HepG2 (cell line): ENCODE data around the gene SMCO1. TPM values are rescaled to one million over a fixed set of nuclear protein-coding genes. Genes with fewer than 3 reads are reported as not detected.

ENCODE experiments used
- BORCS8-MEF2B ChIP-seq: sonication (generic); formaldehyde crosslinking; IDR thresholded peaks from 2 replicates; pipeline ENCODE4 v1.8.0; 2022; ENCODE audit warnings: mild to moderate bottlenecking, missing genetic modification reagents
- CHCHD3 ChIP-seq: sonication (generic); formaldehyde crosslinking; IDR thresholded peaks from 2 replicates; pipeline ENCODE4 v1.8.0; 2022; ENCODE audit warnings: mild to moderate bottlenecking, missing genetic modification reagents, moderate library complexity
- DNMT3B ChIP-seq: conservative IDR thresholded peaks from 2 replicates; pipeline ENCODE4 v1.6.1; 2016; ENCODE audit warnings: missing biosample characterization, control low read depth
- FOXA1 ChIP-seq, 2 experiments: fragments of 450-650 bp in 1 of 2; sonication (generic) in 1 of 2; formaldehyde crosslinking in 1 of 2; IDR thresholded peaks; 2 replicates each; pipeline versions ENCODE4 v1.4.0 to v1.6.1; 2016 to 2020; ENCODE audit warnings: missing genetic modification reagents in 1 of 2
- HNRNPK ChIP-seq: fragments of 200-400 bp; formaldehyde crosslinking; IDR thresholded peaks from 2 replicates; pipeline ENCODE4 v1.6.1; 2018; ENCODE audit warnings: low read length, low read depth, moderate library complexity, mild to moderate bottlenecking; ENCODE audit not compliant: poor library complexity, severe bottlenecking
- IKZF1 ChIP-seq: fragments of 450-650 bp; IDR thresholded peaks from 2 replicates; pipeline ENCODE4 v1.7.1; 2016
- MIER3 ChIP-seq: IDR thresholded peaks from 2 replicates; pipeline ENCODE4 v1.6.1; 2016; ENCODE audit warnings: missing compliant biosample characterization, borderline replicate concordance
- NR2F2 ChIP-seq: IDR thresholded peaks from 2 replicates; pipeline ENCODE4 v1.6.1; 2012; ENCODE audit warnings: low read depth, inconsistent platforms, borderline replicate concordance
- PITX1 ChIP-seq: sonication (generic); formaldehyde crosslinking; IDR thresholded peaks from 2 replicates; pipeline ENCODE4 v1.5.1; 2020; ENCODE audit warnings: mild to moderate bottlenecking, missing genetic modification reagents
- SNRNP70 ChIP-seq: fragments of 200-400 bp; formaldehyde crosslinking; IDR thresholded peaks from 2 replicates; pipeline ENCODE4 v1.6.1; 2017; ENCODE audit warnings: mild to moderate bottlenecking, low read depth, low read length, moderate library complexity
- SRY ChIP-seq: sonication (generic); formaldehyde crosslinking; IDR thresholded peaks from 2 replicates; pipeline ENCODE4 v1.8.0; 2022; ENCODE audit warnings: mild to moderate bottlenecking, missing genetic modification reagents
- TRIM24 ChIP-seq: sonication (generic); formaldehyde crosslinking; IDR thresholded peaks from 2 replicates; pipeline ENCODE4 v1.8.0; 2022; ENCODE audit warnings: mild to moderate bottlenecking, missing genetic modification reagents
- ZBTB38 ChIP-seq: sonication (generic); formaldehyde crosslinking; IDR thresholded peaks from 2 replicates; pipeline ENCODE4 v1.5.1; 2020; ENCODE audit warnings: mild to moderate bottlenecking, missing genetic modification reagents
- ZC3H4 ChIP-seq: sonication (generic); formaldehyde crosslinking; IDR thresholded peaks from 2 replicates; pipeline ENCODE4 v1.4.0; 2020; ENCODE audit warnings: missing genetic modification reagents, borderline replicate concordance
- ZNF263 ChIP-seq: sonication (generic); formaldehyde crosslinking; IDR thresholded peaks from 2 replicates; pipeline ENCODE4 v1.4.0; 2020; ENCODE audit warnings: missing genetic modification reagents
- ZNF562 ChIP-seq: sonication (generic); formaldehyde crosslinking; IDR thresholded peaks from 2 replicates; pipeline ENCODE4 v1.8.0; 2022; ENCODE audit warnings: missing genetic modification reagents, borderline replicate concordance
- ZNF570 ChIP-seq: sonication (generic); formaldehyde crosslinking; IDR thresholded peaks from 2 replicates; pipeline ENCODE4 v1.4.0; 2020; ENCODE audit warnings: mild to moderate bottlenecking, missing genetic modification reagents, borderline replicate concordance
- ZNF589 ChIP-seq: sonication (generic); formaldehyde crosslinking; conservative IDR thresholded peaks from 2 replicates; pipeline ENCODE4 v1.8.0; 2022; ENCODE audit warnings: mild to moderate bottlenecking, moderate library complexity, missing genetic modification reagents
- ZNF605 ChIP-seq: sonication (generic); formaldehyde crosslinking; IDR thresholded peaks from 2 replicates; pipeline ENCODE4 v1.8.0; 2022; ENCODE audit warnings: mild to moderate bottlenecking, missing genetic modification reagents
- ZNF674 ChIP-seq: sonication (generic); formaldehyde crosslinking; IDR thresholded peaks from 2 replicates; pipeline ENCODE4 v1.5.0; 2020; ENCODE audit warnings: low read depth, mild to moderate bottlenecking, missing genetic modification reagents
- ZNF7 ChIP-seq: IDR thresholded peaks from 2 replicates; pipeline ENCODE4 v1.6.1; 2016; ENCODE audit warnings: missing biosample characterization, missing genetic modification reagents
- ZNF720 ChIP-seq: sonication (generic); formaldehyde crosslinking; IDR thresholded peaks from 2 replicates; pipeline ENCODE4 v1.4.0; 2020; ENCODE audit warnings: missing genetic modification reagents
- polyA plus RNA-seq, 8 experiments: library from polyadenylated mRNA; depleted of rRNA in 3 of 8; stranded (reverse) in 7 of 8; unstranded in 1 of 8; fragments of >200 nt; fragmentation: Illumina TruSeq in 4 of 8; extraction: Trizol in 4 of 8; gene quantifications; 2 replicates each; pipeline versions ENCODE4 v1.2.1 to v1.2.3, GENCODE V29; 2011 to 2016; ENCODE audit warnings: low read depth in 4 of 8, missing spikeins in 1 of 8, mixed read lengths in 1 of 8; ENCODE audit not compliant: insufficient read depth in 1 of 8
- total RNA-seq, 5 experiments: library from RNA; depleted of rRNA; stranded (reverse); fragments of >200 nt; fragmentation: Illumina TruSeq; extraction: Trizol; gene quantifications; 2 replicates each; pipeline ENCODE4 v1.2.3, GENCODE V29; 2016; ENCODE audit warnings: low read depth in 1 of 5
- TF ChIP-seq, protein P1 (sequence below): sonication (generic); formaldehyde crosslinking; IDR thresholded peaks from 2 replicates; pipeline ENCODE4 v1.5.0; 2020; ENCODE audit warnings: mild to moderate bottlenecking, missing genetic modification reagents, moderate library complexity
- TF ChIP-seq, protein P2 (sequence below): sonication (generic); formaldehyde crosslinking; IDR thresholded peaks from 2 replicates; pipeline ENCODE4 v1.8.1; 2023; ENCODE audit warnings: missing genetic modification reagents, inconsistent platforms, borderline replicate concordance
- TF ChIP-seq, protein P3 (sequence below): sonication (generic); formaldehyde crosslinking; IDR thresholded peaks from 2 replicates; pipeline ENCODE4 v1.4.0; 2020; ENCODE audit warnings: low read depth, mild to moderate bottlenecking, missing genetic modification reagents
- TF ChIP-seq, protein P4 (sequence below), 2 experiments: fragments of 450-650 bp in 1 of 2; sonication (generic) in 1 of 2; formaldehyde crosslinking; IDR thresholded peaks; 2 replicates each; pipeline versions ENCODE4 v1.5.0 to v1.8.0; 2020 to 2022; ENCODE audit warnings: mild to moderate bottlenecking in 1 of 2, missing genetic modification reagents in 1 of 2

Gene SMCO1
- total and polyA plus RNA-seq, 2 of the 13 experiments (the other 11 are each of a cell fraction or from before 2014, with no cell fraction given) = not detected

DNA sequence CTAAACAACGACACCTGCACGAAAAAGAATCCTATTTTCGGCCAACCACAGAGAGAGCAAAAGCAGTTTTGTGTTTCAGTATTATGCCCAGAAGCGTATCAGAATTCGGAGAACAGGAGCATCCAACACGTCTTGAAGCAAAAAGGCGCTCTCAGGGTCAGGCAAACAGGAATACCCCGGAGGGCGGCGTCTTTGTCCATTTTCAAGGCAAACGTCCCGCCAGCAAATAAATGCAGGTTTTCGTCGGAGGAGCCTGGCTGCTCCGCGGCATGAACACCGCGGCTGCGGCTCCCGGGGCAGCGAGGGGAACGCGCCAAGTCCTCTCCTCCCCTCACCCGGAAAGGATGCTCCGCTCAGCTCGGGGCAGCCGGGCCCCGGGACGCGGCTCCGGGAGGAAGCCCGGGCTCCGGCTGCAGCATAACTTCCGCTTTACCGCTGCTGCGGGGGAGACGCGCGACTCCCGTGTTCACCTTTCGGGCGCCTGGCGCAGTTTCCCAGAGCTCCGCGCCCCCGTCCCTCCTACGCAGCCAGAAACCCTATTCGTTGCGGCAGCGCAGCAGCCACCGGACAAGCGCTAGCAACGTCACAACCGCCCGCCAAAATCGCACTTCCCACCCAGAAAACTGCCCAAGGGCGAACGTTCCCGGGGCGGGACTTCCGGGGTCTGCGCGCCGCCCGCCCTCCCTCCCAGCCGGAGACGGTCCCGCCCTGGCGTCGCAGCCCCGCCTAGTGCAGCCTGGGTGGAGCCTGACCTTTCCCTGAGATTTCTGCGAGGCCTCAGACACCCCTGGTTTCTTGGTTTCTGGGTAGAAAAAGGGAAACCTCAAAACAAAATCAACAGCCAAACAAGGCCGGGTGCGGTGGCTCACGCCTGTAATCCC, 11.7 kb downstream of the SMCO1 start, which contains the start of gene RNF168 (continued):
- TF ChIP-seq, protein P1, sequence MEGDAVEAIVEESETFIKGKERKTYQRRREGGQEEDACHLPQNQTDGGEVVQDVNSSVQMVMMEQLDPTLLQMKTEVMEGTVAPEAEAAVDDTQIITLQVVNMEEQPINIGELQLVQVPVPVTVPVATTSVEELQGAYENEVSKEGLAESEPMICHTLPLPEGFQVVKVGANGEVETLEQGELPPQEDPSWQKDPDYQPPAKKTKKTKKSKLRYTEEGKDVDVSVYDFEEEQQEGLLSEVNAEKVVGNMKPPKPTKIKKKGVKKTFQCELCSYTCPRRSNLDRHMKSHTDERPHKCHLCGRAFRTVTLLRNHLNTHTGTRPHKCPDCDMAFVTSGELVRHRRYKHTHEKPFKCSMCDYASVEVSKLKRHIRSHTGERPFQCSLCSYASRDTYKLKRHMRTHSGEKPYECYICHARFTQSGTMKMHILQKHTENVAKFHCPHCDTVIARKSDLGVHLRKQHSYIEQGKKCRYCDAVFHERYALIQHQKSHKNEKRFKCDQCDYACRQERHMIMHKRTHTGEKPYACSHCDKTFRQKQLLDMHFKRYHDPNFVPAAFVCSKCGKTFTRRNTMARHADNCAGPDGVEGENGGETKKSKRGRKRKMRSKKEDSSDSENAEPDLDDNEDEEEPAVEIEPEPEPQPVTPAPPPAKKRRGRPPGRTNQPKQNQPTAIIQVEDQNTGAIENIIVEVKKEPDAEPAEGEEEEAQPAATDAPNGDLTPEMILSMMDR (CRISPR knock-in tag) = no peak
- 0 out of 2 replicates have a peak, but pooled peaks have one; percentile 47 for TF ChIP-seq ZNF263 (CRISPR knock-in tag)
- TF ChIP-seq DNMT3B (CRISPR knock-in tag) = no peak
- no peak for TF ChIP-seq ZNF570 (CRISPR knock-in tag)
- peak; percentile 69; the same call in 1 of the 2 replicates for TF ChIP-seq MIER3 (CRISPR knock-in tag)
- TF ChIP-seq FOXA1 (IDR thresholded peaks at IDR 0.05) = no peak
- 0 out of 2 replicates have a peak, but pooled peaks have one; percentile 7 for TF ChIP-seq FOXA1 (CRISPR knock-in tag; IDR thresholded peaks at IDR 0.05)
- no peak for TF ChIP-seq ZC3H4
- TF ChIP-seq NR2F2 = no peak; the same call in 1 of the 2 replicates
- TF ChIP-seq SNRNP70 = no peak
- TF ChIP-seq, protein P2, sequence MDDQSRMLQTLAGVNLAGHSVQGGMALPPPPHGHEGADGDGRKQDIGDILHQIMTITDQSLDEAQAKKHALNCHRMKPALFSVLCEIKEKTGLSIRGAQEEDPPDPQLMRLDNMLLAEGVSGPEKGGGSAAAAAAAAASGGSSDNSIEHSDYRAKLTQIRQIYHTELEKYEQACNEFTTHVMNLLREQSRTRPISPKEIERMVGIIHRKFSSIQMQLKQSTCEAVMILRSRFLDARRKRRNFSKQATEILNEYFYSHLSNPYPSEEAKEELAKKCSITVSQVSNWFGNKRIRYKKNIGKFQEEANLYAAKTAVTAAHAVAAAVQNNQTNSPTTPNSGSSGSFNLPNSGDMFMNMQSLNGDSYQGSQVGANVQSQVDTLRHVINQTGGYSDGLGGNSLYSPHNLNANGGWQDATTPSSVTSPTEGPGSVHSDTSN (CRISPR knock-in tag) = no peak
- TF ChIP-seq, protein P3, sequence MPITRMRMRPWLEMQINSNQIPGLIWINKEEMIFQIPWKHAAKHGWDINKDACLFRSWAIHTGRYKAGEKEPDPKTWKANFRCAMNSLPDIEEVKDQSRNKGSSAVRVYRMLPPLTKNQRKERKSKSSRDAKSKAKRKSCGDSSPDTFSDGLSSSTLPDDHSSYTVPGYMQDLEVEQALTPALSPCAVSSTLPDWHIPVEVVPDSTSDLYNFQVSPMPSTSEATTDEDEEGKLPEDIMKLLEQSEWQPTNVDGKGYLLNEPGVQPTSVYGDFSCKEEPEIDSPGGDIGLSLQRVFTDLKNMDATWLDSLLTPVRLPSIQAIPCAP (CRISPR knock-in tag) = no peak
- no peak for TF ChIP-seq ZNF674 (CRISPR knock-in tag)
- TF ChIP-seq HNRNPK = peak; percentile 28
- peak; percentile 65 for TF ChIP-seq SRY
- TF ChIP-seq, protein P4, sequence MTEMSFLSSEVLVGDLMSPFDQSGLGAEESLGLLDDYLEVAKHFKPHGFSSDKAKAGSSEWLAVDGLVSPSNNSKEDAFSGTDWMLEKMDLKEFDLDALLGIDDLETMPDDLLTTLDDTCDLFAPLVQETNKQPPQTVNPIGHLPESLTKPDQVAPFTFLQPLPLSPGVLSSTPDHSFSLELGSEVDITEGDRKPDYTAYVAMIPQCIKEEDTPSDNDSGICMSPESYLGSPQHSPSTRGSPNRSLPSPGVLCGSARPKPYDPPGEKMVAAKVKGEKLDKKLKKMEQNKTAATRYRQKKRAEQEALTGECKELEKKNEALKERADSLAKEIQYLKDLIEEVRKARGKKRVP (CRISPR knock-in tag; IDR thresholded peaks at IDR 0.05) = peak in 1 of 2 experiments; percentile 70; a peak in 2 of 4 replicates
- no peak for TF ChIP-seq PITX1 (CRISPR knock-in tag)
- TF ChIP-seq CHCHD3 (CRISPR knock-in tag) = no peak
- no peak for TF ChIP-seq ZNF7
- no peak for TF ChIP-seq TRIM24
- no peak for TF ChIP-seq ZNF720 (CRISPR knock-in tag)
- no peak for TF ChIP-seq IKZF1
- no peak for TF ChIP-seq ZNF562 (CRISPR knock-in tag)
- TF ChIP-seq ZNF605 (CRISPR knock-in tag) = peak; percentile 82
- no peak for TF ChIP-seq ZBTB38 (CRISPR knock-in tag)
- TF ChIP-seq BORCS8-MEF2B = peak; percentile 80; the same call in 1 of the 2 replicates
- TF ChIP-seq ZNF589 (CRISPR knock-in tag) = peak; percentile 90; the same call in 1 of the 2 replicates
